Testis (tissue), 2 donors: ENCODE data around the gene ANGPT4.

Source experiments
- CTCF ChIP-seq, 3 experiments: fragments of 450-650 bp in 2 of 3; fragments of 200-600 bp in 1 of 3; sonication (generic) in 1 of 3; IDR thresholded peaks; one replicate each; pipeline ENCODE4 v1.5.1; 2016 to 2019; ENCODE audit warnings: antibody characterized with exemption in 3 of 3, mild to moderate bottlenecking in 2 of 3, moderate library complexity in 1 of 3
- POLR2A ChIP-seq: fragments of 450-650 bp; IDR thresholded peaks from one replicate; pipeline ENCODE4 v1.6.1; 2017; ENCODE audit warnings: antibody characterized with exemption, mild to moderate bottlenecking, moderate library complexity

- TF ChIP-seq POLR2A, result no peak
- no peak for TF ChIP-seq CTCF (IDR thresholded peaks at IDR 0.05)
Measured at GRCh38 chr20:881783-882144, 34.4 kb downstream of the ANGPT4 start.
